HEK293T (cell line): ENCODE data around the gene KLRG1.

ENCODE experiments used
- ARNT ChIP-seq: fragments of 450-650 bp; IDR thresholded peaks from 2 replicates; pipeline ENCODE4 v1.6.1; 2017; ENCODE audit warnings: mild to moderate bottlenecking
- BHLHE40 ChIP-seq: fragments of 450-650 bp; IDR thresholded peaks from 2 replicates; pipeline ENCODE4 v1.6.1; 2016; ENCODE audit warnings: mild to moderate bottlenecking, moderate library complexity, borderline replicate concordance
- ELF4 ChIP-seq: fragments of 450-650 bp; IDR thresholded peaks from 2 replicates; pipeline ENCODE4 v1.6.1; 2017; ENCODE audit warnings: antibody characterized with exemption
- FOXA1 ChIP-seq: fragments of 450-650 bp; IDR thresholded peaks from 2 replicates; pipeline ENCODE4 v1.6.1; 2016; ENCODE audit warnings: mild to moderate bottlenecking
- FOXK2 ChIP-seq: fragments of 450-650 bp; IDR thresholded peaks from 2 replicates; pipeline ENCODE4 v1.6.1; 2016; ENCODE audit warnings: mild to moderate bottlenecking
- FOXM1 ChIP-seq: fragments of 450-650 bp; IDR thresholded peaks from 2 replicates; pipeline ENCODE4 v1.6.1; 2017; ENCODE audit warnings: mild to moderate bottlenecking, borderline replicate concordance
- NFRKB ChIP-seq: fragments of 450-650 bp; IDR thresholded peaks from 2 replicates; pipeline ENCODE4 v1.6.1; 2016; ENCODE audit warnings: mild to moderate bottlenecking, moderate library complexity
- PKNOX1 ChIP-seq: fragments of 450-650 bp; IDR thresholded peaks from 2 replicates; pipeline ENCODE4 v1.6.1; 2016
- SP1 ChIP-seq: fragments of 450-650 bp; IDR thresholded peaks from 2 replicates; pipeline ENCODE4 v1.6.1; 2017
- TARDBP ChIP-seq: fragments of 450-650 bp; IDR thresholded peaks from 2 replicates; pipeline ENCODE4 v1.6.1; 2016
- ZNF384 ChIP-seq: fragments of 450-650 bp; IDR thresholded peaks from 2 replicates; pipeline ENCODE4 v1.6.1; 2016

GRCh38 chr12:8985213-8985754 is 4.1 kb upstream of the KLRG1 start:
- TF ChIP-seq FOXM1: no peak
- no peak for TF ChIP-seq BHLHE40
- no peak for TF ChIP-seq TARDBP
- TF ChIP-seq ELF4: no peak
- no peak for TF ChIP-seq ARNT
- no peak for TF ChIP-seq PKNOX1
- TF ChIP-seq NFRKB: no peak
- TF ChIP-seq SP1: no peak
- TF ChIP-seq FOXA1: no peak
- no peak for TF ChIP-seq FOXK2
- no peak for TF ChIP-seq ZNF384
